Measurements from ENCODE around the gene NRARP.
"Not testable (repeated sequence)": the region's sequence is repeated elsewhere in the genome, so short reads cannot be mapped to it uniquely, and the experiment has no call there.

Gene NRARP, protein sequence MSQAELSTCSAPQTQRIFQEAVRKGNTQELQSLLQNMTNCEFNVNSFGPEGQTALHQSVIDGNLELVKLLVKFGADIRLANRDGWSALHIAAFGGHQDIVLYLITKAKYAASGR

DNA sequence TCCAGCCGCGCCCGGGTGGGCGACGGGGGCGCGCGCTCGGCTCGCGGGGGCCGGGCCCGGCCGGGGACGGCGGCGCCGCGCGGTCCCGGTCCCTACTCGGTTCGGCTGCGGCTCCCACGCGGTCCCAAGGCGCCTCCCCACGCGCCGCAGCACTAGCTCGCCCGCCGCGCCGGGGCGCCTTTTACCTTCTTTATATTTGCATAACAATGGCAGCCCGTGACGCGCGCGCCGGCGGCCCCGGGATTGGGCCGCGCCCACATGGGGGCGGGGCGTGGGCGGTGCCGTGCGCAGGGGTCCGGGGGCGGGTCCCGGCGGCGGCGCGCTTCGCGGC lies at the start of gene NRARP:
TSS of gene NRARP (minus strand) at position 154 of the 331 bp plus-strand sequence. CDS start 343 bp downstream, outside the sequence.
- peak; percentile 82 for DNase-seq (ENCODE audit: low read depth in 2 of 2, low spot score in 1 of 2)

DNA sequence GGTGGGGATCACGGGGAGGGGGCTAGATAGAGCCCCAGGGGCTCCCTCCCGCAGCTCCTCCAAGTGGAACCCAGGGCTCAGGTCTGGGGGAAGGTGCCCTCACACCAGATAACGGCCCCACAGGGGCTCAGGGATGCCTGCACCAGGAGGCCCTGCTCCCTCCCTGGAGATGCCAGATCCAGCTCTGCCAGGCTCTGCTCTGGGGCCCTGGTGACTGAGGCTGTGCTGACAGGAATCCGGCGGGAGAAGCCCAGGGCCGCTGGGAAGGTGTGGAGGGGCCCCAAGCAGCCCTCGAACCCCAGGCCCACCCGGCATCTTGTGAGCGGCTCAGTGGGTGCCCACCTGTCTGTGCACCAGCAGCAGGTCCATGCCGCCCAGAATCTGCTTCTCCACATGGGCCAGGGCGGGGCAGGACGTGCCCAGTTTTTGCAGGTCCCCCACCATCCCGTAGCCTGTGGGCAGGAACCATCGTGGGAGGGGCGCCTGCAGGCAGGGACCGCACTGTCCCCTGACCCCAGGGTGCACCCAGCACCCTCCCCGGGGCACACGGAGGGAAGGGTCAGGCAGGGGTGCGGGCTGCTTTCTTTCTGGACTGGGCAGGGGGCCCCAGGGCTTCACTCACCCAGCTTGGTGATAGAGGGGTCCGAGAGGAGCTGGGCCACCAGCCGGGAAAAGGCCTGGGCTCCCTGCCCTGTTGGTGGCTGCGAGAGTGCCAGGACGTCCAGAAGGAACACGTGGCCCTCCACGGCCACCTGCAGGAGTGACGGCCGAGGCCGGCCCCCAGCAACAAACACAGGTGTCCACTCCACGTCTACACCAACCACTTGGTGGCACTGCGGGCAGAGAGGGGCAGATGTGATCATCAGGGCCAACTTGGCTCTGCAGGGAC lies 48.9 kb upstream of the NRARP start:
- DNase-seq (ENCODE audit: low read depth in 2 of 2, low spot score in 1 of 2): no peak

DNA sequence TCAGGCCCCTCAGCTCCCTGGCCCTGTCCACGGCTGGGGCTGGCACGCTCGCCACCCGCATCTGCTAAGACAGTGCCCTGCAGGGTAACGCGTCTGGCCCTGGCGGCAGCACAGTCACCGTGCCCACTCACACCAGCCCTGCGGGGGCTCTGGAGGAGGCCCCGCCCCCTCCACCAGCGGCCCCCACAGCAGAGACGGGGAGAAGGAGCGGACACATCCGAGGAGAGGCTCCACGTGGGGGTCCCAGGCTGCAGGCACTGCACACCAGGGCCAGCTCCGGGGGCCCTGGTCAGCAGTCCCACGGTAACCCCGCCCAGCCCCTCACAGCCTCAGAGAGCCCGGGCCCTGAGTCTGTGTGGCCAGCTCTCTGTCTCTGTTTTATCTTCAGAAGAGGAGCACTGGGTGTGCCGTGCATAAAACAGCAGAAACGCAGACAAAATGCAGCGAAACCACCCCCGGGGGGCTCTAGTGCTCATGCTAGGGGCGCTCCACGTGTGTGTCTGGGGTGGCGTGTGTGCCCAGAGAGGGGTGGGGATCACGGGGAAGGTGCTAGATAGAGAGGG lies 47.5 kb upstream of the NRARP start:
- no peak for DNase-seq (ENCODE audit: low read depth in 2 of 2, low spot score in 1 of 2)

DNA sequence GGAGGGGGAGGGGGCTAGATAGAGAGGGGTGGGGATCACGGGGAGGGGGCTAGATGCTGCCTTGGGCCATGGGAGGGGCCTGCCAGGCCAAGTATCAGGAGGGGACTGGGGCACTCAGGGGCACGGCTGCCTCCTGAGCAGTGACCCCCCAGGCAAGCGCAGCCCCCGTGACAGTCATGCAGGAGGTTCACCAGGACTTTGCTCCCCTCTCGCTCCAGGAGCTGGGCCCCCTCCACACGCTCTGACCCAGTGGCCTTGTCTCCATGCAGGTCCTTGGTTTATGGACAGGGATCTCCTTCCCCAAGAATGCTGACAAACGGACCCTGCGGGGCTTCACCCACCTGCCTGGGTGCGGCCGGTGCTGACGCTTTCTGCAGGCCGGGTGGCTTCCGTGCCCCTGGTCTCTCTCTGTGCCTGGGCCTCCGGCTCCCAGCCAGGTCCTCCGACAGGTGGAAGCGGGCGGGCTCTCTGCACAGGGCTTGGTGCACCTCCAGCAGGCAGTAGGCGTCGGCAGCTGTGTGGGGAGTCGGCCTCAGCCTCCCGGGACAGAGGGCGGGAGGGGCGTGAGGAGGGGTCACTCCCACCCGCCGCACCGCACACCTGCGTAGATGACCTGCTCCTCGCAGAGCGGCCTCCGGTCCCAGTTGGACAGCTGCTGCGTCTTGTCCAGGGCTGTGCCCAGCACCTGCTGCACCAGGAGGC lies 46.8 kb upstream of the NRARP start:
- DNase-seq (ENCODE audit: low read depth in 2 of 2, low spot score in 1 of 2): no peak

DNA sequence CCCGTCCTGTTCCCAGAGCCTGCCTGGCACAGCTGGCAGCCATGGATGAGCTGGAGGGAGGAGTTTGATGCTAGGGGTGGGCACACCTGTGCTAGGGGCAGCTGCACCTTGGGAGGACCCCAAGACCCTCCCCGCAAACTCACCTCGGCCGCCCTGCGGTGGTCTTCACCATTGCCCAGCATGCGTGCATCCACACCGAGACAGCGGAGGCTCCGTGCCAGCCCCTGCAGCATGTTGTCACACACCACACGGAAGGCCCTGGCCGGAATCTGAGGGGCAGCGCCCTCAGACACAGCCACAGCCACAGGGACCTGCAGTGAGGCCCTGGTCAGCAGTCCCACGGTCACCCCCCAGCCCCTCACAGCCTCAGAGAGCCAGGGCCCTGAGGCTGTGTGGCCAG lies 45.9 kb upstream of the NRARP start:
- DNase-seq (ENCODE audit: low read depth in 2 of 2, low spot score in 1 of 2): no peak

DNA sequence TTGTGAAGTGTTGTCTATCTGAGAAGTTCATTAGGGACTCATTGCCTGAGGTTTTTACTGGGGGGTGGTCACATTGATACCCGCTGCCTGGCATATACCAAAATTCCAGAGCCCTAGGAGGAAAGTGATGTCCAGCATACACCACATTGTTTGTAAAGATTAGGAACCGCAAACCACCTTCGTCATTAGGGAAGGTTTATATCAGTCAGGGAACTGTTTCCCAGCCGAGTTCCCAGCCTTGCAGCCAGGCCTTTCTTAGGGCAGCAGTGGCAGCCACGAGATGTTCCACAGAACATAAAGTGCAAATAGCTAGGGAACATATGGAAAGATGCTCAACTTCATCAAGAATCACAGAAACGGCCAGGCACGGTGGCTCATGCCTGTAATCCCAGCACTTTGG lies 40.4 kb upstream of the NRARP start:
- DNase-seq (ENCODE audit: low read depth in 2 of 2, low spot score in 1 of 2): no peak

DNA sequence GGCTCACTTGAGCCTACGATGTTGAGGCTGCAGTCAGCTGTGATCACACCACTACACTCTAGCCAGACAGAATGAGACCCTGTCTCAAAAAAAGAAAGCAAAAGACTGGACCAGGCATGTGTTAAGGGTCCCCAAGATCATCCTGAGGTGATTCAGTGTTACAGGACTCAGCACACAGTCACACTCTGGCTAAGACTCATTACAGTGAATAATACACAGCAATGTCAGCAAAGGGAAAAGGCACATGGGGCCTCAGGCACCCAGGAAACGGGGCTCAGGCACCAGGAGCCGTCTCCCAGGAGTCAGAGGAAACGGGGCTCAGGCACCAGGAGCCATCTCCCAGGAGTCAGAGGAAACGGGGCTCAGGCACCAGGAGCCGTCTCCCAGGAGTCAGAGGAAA lies 39.2 kb upstream of the NRARP start:
- DNase-seq (ENCODE audit: low read depth in 2 of 2, low spot score in 1 of 2): no peak

DNA sequence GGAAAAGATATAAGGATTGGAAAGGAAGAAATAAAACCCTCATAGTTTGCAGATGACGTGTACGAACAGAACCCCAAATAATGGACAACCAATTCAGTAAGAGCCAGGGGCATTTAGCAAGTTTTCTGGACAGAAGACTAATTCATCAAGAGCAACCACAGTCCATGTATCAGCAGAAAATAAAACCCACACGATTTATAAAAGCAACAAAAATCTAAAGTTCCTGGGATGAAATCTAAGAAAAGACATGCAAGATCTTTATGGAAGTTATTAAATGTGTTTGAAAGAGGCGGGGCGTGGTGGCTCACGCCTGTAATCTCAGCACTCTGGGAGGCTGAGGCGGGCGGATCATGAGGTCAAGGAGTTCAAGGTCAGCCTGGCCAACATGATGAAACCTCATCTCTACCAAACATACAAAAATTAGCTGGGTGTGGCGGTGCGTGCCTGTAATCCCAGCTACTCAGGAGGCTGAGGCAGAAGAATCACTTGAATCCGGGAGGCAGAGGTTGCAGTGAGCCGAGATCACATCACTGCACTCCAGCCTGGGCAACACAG lies 37.9 kb upstream of the NRARP start:
- not testable (repeated sequence) for DNase-seq (ENCODE audit: low read depth in 2 of 2, low spot score in 1 of 2)

DNA sequence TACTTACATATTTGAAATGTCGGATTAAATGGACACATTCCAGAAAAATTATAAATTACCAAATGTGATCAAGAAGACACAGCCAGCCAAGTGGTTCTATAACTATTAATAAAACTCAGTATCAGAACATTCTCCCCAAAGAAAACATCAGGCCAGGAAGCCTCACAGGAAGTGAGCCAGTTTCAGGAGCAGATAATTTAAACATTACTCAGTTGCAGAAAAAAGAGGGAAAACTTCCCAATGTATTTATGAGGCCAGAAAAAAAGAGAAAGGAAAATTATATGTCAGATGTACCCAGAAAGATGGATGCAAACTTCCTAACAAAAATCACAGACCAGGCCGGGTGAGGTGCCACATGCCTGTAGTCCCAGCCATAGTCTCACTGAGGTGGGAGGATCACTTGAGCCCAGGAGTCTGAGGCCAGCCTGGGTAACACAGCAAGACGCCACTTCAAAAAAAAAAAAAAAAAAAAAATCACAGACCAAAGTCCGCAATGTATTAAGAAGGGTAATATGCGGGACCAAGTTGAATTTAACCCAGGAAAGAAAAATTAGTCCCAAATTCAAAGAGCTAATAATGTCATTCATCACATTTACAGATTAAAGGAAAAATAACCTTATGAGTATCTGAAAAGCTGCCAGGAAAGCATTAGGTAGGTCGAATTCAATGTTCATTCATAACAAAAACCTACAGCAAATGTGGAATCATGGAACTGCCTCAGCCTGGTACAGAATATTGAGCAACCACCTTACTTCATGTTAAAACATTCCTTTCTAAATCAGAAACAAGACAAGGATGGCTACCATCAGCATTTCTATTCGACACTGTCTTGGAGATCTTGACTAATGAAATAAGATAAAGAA lies 37.2 kb upstream of the NRARP start:
- DNase-seq (ENCODE audit: low read depth in 2 of 2, low spot score in 1 of 2): no peak

DNA sequence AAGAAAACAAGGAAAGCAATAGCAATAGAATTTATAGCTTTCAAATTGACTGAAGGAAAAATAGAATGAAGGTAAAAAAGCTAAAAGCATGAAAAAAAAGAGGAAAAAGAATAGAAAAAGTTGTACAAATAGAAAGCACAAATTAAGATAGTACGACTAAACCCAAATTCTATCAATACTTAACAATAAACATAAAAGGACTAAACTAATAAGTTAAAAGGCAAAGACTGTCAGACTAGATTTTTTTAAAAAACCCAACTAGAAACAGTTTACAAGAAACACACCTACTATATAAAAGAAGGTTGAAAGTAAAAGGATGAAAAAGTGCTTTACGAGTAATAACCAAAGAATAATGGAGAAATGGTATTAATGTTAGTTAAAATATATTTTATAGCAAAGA lies 34.7 kb upstream of the NRARP start:
- DNase-seq (ENCODE audit: low read depth in 2 of 2, low spot score in 1 of 2): no peak

DNA sequence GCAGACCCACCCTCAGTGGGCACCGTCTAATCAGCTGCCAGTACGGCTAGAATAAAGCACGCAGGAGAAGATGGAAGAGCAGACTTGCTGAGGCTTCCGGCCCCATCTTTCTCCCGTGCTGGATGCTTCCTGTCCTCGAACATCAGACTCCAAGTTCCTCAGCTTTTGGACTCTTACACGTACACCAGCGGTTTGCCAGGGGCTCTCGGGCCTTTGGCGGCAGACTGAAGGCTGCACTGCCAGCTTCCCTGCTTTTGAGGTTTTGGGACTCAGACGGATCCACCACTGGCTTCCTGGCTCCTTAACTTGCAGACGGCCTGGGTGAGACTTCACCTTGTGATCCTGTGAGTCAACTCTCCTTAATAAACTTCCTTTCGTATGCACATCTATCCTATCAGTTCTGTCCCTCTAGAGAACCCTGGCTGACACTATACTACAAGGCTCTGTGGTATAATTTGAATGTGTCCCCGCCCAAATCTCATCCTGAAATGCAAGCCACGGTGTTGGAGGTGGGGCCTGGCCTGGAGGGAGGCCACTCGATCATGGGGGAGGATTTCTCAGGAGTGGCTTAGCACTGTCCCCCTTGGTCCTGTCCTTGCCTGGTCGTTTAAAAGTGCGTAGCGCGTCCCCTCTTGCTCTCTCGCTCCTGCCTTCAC lies 31.1 kb upstream of the NRARP start:
- no peak for DNase-seq (ENCODE audit: low read depth in 2 of 2, low spot score in 1 of 2)

DNA sequence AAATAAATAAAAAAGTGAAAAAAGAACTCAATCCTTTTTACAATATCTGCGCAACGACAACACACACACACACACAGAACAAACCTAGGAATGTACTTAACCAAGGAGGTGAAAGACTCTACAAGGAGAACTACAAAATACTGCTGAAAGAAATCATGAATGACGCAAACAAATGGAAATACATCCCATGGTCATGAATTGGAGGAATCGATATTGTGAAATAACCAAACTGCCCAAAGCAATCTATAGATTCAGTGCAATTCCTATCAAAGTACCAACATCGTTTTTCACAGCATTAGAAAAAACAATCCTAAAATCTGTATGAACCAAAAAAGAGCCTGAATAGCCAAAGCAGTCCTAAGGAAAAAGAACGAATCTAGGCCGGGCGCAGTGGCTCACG lies 29.9 kb upstream of the NRARP start:
- no peak for DNase-seq (ENCODE audit: low read depth in 2 of 2, low spot score in 1 of 2)

DNA sequence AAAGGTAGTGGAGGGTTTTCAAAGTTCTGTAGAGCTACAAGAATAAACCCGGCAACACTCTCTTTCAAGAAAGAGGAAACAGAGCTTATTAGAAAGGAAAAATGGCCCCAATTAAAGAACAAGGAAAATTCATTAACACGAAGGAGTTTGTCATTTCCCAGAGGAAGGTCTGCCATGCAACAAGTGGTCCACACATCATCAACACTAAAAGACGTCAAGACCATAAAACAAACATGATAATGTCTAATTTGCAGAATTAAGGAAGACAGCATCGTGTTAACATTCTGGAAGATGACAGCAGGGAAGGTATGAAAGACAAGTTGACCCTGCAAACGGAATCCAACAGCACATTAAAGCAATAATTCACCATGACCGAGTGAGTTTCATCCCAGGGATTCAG lies 28.6 kb upstream of the NRARP start:
- no peak for DNase-seq (ENCODE audit: low read depth in 2 of 2, low spot score in 1 of 2)

DNA sequence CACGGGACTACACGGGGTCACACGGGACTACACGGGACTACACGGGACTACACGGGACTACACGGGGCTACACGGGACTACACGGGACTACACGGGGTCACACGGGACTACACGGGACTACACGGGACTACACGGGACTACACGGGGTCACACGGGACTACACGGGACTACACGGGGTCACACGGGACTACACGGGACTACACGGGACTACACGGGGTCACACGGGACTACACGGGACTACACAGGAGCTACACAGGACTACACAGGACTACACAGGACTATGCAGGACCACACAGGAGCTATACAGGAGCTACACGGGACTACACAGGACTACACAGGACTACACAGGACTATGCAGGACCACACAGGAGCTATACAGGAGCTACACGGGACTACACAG lies 27.5 kb upstream of the NRARP start:
- not testable (repeated sequence) for DNase-seq (ENCODE audit: low read depth in 2 of 2, low spot score in 1 of 2)

DNA sequence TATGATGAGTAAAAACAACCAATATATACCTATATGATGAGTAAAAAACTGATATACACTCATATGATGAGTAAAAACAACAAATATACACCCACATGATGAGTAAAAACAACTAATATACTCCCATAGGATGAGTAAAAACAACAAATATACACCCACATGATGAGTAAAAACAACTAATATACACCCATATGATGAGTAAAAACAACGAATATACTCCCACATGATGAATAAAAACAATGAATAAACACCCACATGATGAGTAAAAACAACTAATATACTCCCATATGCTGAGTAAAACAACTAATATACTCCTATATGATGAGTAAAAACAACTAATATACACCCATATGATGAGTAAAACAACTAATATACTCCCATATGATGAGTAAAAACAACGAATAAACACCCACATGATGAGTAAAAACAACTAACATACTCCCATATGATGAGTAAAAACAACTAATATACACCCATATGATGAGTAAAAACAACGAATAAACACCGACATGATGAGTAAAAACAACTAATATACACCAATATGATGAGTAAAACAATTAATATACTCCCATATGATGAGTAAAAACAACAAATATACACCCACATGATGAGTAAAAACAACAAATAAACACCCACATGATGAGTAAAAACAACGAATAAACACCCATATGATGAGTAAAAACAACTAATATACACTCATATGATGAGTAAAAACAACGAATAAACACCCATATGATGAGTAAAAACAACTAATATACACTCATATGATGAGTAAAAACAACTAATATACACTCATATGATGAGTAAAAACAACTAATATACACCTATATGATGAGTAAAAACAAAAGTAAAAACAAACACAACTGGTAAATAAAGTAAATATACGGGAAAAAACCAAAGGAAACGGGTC lies 25.8 kb upstream of the NRARP start:
- DNase-seq (ENCODE audit: low read depth in 2 of 2, low spot score in 1 of 2): not testable (repeated sequence)

DNA sequence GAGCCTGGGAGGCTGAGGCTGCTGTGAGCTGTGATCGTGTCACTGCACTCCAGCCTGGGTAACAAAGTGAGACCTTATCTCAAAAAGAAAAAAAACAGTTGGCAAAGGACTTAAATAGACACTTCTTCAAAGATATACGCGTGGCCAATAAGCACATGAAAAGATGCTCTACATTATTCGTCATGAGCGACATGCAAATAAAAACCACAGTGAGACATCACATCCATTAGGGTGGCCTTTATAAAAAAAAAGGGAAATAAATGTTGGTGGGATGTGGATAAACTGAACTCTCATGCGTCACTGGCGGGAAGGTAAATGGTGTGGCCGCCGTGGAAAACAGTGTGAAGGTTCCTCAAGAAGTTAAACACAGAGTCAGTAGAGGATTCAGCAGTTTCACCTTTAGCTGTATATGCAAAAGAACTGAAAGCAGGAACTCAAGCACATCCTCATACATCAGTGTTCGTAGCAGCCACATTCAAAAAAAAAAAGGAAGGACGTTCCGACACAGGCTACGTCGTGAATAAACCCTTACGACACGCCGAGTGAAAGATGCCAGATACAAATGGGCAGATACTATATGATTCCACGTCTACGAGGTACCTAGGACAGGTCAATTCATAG lies 24.5 kb upstream of the NRARP start:
- DNase-seq (ENCODE audit: low read depth in 2 of 2, low spot score in 1 of 2): no peak

DNA sequence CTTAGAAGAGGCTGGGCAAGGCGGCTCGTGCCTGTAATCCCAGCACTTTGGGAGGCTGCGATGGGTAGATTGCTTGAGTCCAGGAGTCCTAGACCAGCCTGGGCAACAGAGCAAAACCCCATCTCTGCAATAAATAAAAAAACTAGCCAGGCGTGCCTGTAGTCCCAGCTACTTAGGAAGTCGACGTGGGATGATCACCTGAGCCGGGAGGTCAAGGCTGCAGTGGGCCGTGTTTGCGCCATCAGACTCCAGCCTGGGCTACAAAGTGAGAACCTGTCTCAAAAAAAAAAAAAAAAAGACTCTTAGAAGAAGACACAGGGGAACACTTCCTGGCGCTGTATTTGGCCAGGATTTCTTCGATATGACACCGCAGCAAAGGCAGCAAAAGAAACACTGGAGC lies 23.7 kb upstream of the NRARP start:
- DNase-seq (ENCODE audit: low read depth in 2 of 2, low spot score in 1 of 2): no peak

DNA sequence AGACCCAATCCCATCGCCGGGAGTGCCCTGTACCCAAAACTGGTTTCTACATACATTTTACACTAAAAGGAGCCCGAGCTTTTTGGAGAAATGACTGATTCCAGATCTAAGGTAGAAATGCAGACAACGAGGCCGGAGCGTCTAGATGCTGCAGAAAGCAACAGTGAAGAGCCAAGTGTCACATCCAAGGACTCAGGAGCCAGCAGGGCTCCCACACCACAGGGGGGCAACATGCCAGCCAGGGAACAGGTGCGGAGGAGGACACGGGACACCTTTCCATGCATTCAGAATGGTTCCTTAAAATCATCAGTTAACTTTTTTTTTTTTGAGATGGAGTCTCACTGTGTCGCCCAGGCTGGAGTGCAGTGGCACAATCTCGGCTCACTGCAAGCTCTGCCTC lies 23.1 kb upstream of the NRARP start:
- no peak for DNase-seq (ENCODE audit: low read depth in 2 of 2, low spot score in 1 of 2)

Measured in stimulated activated CD8-positive, alpha-beta memory T cell treated with anti-CD3 and anti-CD28 coated beads, Interleukin-4, amount 100 ng/mL, for 4 hours (primary cell).